Measurements from ENCODE around the gene MEFV.

MEFV gene

DNA sequence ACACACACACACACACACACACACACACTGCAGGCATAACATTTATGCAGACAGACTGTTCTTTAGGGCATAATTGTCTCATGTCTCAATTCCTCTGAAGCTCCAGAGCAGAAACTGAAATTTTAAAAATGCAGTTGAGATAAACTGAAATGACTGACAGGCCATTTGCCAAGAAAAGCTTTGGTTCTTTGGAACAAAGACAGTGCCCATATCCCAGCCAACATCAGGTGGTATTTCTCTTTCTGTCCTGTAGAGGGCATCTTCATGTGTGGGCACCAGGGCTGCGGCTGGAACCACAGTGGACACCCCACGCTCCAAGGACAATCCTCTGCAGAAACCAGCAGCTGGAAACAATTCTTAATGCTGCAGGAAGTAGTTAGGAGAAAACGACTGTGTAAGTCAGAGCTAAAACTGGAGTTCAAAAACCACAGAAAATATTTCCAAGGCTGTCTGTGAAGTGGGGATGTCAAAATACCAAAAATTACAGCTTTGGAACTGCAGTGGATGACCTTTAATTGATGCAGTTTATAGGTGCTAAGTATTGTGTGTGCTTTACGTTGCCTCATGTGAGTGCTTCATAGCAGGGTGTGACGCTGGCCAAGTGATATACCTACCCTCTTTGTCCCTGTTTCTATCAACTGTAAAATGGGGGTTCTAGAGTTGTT lies 10.6 kb upstream of the MEFV start:
- DNase-seq (ENCODE audit: low read depth in 2 of 2, low spot score in 1 of 2) = no peak

GRCh38 chr16:3264137-3265036 lies 8.0 kb upstream of the MEFV start:
- peak; percentile 93 to 96 for DNase-seq (ENCODE audit: low read depth in 2 of 2, low spot score in 1 of 2)

GRCh38 chr16:3262517-3262916 lies 6.1 kb upstream of the MEFV start:
- no peak for DNase-seq (ENCODE audit: low read depth in 2 of 2, low spot score in 1 of 2)

- no peak for DNase-seq (ENCODE audit: low read depth in 2 of 2, low spot score in 1 of 2)
These were observed 3.4 kb upstream of the MEFV start for GRCh38 chr16:3259836-3260235.

GRCh38 chr16:3256866-3257465 lies 533 bp upstream of the MEFV start:
- no peak for DNase-seq (ENCODE audit: low read depth in 2 of 2, low spot score in 1 of 2)

DNA sequence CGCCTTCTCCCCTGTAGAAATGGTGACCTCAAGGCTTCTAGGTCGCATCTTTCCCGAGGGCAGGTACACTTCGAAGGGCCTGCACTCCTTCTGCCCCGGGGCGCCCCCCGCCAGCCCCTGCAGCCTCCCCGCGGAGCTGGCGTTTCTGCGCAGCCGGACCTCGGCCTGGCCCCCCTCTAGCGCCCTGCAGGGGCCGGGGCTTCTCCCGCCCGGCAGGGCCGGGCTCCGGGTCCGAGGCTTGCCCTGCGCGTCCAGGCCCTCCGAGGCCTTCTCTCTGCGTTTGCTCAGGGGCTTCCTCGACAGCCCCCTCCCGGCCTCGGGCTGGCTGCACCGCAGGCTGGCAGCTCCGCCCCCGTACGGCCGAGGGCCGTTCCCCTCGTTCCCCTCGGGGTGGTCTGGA lies 2.1 kb downstream of the MEFV start:
- no peak for DNase-seq (ENCODE audit: low read depth in 2 of 2, low spot score in 1 of 2)

- no peak for DNase-seq (ENCODE audit: low read depth in 2 of 2, low spot score in 1 of 2)
These were observed 3.5 kb downstream of the MEFV start for GRCh38 chr16:3252967-3253366.

DNA sequence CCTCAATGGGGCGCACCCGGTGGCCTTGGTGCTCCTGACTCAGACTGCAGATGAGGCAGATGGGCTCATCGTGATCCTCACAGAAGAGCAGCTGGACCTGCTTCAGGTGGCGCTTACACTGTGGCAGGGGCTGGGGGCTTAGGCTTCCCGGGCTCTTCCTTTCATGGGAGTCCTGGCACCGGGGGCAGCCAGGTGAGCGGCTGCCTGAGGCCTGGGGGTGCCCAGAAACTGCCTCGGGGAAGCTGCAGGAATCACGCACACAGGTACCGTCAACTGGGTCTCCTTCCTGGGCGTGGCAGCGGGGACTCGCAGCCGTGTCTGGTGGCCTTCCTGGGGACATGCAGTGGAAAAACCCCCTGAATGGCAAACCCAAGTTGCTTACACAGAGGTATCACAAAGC lies 7.0 kb downstream of the MEFV start:
- no peak for DNase-seq (ENCODE audit: low read depth in 2 of 2, low spot score in 1 of 2)

GRCh38 chr16:3249020-3249419 lies 7.4 kb downstream of the MEFV start:
- no peak for DNase-seq (ENCODE audit: low read depth in 2 of 2, low spot score in 1 of 2)

GRCh38 chr16:3248596-3248995 lies 7.8 kb downstream of the MEFV start:
- DNase-seq (ENCODE audit: low read depth in 2 of 2, low spot score in 1 of 2) = no peak

- no peak for DNase-seq (ENCODE audit: low read depth in 2 of 2, low spot score in 1 of 2)
These were observed 9.6 kb downstream of the MEFV start for GRCh38 chr16:3246876-3247275.

- no peak for DNase-seq (ENCODE audit: low read depth in 2 of 2, low spot score in 1 of 2)
These were observed 10.4 kb downstream of the MEFV start for GRCh38 chr16:3246002-3246401.

DNA sequence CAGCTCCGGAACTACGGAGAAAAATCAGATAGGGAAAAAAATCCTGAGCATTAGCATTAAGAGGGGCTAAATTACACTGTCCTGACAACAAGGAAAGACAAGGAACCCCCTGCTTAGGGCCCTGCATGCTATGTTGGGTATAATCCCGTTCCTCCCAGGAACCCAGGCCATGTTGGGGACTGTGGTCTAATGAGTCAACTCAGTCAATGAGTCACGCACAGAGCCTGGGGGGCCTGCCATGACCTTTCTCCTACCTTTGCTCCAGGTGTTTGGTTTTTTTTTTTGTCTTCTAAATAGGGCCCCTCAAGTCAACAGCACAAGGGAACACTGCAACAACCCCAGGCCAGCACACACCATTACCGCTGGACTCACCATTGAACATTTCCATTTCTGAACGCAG lies 12.6 kb downstream of the MEFV start:
- no peak for DNase-seq (ENCODE audit: low read depth in 2 of 2, low spot score in 1 of 2)

- no peak for DNase-seq (ENCODE audit: low read depth in 2 of 2, low spot score in 1 of 2)
These were observed 13.7 kb downstream of the MEFV start for GRCh38 chr16:3242709-3243108.

DNA sequence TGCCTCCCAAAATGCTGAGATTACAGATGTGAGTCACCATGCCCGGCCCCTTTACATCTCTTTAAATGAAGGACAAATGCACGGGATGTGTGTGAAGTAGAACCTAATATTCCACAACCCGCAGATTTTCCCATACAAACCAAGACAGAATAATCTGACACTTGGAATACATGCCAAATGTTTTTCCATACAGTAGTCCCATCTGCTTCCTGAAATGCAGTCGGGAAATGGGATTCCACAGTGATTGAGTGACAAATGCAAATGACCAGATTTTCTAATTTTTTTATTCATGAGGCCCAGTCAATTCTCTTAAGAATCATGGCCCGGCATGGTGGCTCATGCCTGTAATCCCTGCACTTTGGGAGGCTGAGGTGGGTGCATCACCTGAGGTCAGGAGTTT lies 14.7 kb downstream of the MEFV start:
- no peak for DNase-seq (ENCODE audit: low read depth in 2 of 2, low spot score in 1 of 2)

DNA sequence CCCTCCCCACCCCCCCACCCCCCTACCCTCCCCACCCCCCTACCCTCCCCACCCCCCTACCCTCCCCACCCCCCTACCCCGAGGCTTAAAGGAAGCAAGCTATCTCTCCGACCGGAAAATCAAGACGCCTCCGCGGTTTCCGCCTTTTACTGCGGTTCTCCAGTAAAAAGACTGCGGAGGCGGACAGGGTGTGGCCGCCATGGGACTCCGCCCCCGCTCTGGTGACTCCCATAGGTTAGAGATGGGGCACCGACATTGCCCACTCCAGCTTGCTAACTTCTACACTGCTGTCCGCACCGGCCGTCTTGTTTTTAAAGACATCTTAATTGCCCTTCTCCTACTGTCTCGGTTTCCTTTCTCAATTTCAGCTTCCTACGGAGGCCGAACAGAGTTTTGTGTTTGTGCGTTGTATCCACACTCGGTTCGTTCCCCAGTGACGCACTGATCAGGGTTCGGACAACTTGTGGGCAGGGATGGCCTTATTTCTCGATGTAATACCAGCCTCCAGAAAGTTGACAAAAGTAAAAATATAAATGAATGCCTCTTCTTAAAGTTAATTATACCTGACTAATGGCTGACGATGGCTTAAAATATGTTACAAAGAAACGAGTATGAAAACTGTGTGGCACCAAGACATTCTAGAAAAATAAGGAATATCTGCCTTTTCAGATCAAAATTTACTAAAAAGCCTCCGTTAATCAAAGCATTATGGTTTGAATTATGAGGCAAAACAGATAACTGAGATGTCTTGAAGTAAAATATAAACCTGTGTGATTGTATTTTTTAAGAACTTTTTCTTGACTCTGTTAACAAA lies 20.4 kb downstream of the MEFV start:
- peak; percentile 2 to 12 for DNase-seq (ENCODE audit: low read depth in 2 of 2, low spot score in 1 of 2)

DNA sequence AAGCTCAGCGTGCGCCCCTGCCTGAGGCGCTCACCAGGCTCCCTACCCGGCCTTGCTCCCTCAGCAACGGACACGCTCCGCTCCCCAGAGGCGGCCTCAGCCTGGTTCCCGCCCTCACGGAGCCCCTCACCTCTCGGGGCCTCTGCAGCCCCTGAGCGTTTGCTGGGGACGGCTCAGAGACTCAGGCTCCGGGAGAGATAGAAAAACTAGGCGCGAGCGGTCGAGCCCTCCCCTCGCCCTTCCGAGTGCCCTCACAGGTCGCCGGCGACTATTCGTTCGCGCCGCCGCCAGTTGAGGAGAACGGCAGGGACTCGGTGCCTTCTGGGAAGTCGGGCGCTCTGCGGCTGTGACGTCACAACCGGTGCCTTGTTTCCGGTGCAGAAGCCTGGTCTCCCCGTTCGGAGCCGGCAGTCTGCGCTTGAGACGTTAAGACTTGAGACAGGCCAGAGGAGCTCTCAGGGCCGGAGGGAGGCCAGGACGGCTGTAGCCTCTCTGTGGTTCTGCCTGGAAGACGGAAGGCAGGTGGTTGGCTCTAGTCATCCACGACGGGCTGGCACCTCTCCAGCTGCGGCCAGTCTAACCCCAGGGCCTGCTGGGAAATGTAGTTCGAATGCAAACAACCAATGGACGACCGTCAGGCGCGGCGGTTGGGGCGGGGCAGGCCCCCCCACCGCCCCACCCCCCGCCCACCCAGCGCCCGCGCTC lies 21.4 kb downstream of the MEFV start, which contains the start of gene ZNF200:
TSS of gene ZNF200 (minus strand) at position 302 of the 705 bp plus-strand sequence. CDS start 1,403 bp downstream, outside the sequence.
- DNase-seq (ENCODE audit: low read depth in 2 of 2, low spot score in 1 of 2) = peak; percentile 81 to 84

DNA sequence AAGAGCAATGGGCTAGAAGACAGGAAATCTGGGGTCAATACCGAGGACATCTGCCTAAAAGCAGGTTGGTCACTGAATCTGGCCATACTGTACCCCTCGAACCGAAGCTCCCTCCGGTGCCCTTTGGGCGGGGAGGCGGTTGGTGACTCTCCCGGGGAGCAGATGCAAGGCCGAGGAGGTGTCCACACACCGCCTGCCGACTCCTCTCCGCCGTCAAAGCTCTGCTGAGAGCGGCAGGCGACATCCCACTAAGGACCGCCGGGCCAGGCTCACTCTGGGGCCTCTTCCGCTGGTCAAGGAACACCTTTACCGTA lies 21.9 kb downstream of the MEFV start:
- DNase-seq (ENCODE audit: low read depth in 2 of 2, low spot score in 1 of 2) = no peak

DNA sequence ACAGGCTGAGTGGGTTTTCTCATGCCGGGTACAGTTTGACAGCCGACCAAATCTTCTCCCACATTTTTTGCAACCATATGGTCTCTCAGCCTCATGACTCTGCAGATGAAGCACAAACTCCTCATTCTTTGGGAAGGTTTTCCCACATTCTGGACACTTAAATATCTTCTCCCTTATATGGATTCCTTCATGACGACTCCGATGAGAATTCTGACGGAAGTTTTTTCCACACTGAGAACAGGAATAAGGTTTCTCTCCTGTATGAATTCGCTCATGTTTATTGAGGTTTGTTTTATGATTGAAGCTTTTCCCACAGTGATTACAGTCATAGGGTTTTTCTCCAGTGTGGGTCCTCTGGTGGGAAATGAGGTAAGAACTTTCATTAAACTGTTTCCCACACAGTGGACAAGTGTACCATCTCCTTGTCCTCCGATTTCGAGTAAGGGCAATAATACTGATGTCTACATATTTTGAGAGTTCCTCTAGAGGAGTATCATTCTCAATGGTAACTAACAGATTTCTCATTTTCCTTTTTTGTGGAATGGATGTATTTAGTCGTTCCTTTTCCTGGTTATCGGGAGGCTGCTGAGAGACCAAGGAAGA lies 32.4 kb downstream of the MEFV start:
- DNase-seq (ENCODE audit: low read depth in 2 of 2, low spot score in 1 of 2) = no peak

- DNase-seq (ENCODE audit: low read depth in 2 of 2, low spot score in 1 of 2) = no peak
These were observed 35.6 kb downstream of the MEFV start for GRCh38 chr16:3220839-3221238.
